GM13977 (cell line): ENCODE data around the gene SMG9.
"Not testable (repeated sequence)": the region's sequence is repeated elsewhere in the genome, so short reads cannot be mapped to it uniquely, and the experiment has no call there.

Source experiments
- DNase-seq: peaks from one replicate; pipeline ENCODE4 v3.0.0; 2012; ENCODE audit warnings: low spot score
- in situ Hi-C: fragments of 300-500 bp; cut with MboI; formaldehyde crosslinking; loops from one replicate; pipeline ENCODE4 v1.12.0; 2022; ENCODE audit warnings: low sequenced_read_pairs, low pct_unique_long_range_greater_than_20kb, mixed read lengths, inconsistent platforms; ENCODE audit not compliant: unreplicated experiment
- TF ChIP-seq, protein P1 (sequence below): IDR thresholded peaks from 2 replicates; pipeline ENCODE4 v1.5.1; 2012; ENCODE audit warnings: mild to moderate bottlenecking, control low read depth; ENCODE audit not compliant: insufficient read depth; ENCODE audit errors: extremely low read depth, missing control alignments

SMG9 gene

DNA sequence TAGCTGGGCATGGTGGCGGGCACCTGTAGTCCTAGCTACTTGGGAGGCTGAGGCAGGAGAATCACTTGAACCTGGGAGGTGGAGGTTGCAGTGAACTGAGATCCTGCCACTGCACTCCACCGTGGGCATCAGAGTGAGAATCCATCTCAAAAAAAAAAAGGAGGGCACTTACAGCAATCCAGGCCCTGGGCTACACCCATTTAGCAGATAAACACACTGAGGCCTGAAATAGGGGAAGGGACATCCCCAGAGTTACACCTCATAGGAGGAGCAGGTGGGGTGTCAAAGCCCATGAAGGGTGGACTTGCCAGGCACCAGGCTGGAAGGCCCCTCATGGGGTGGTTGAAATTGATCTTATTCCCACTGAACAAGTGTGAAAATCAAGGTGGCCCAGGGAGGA, 70.9 kb downstream of the SMG9 start:
- in situ Hi-C loops = no loop called here
- no peak for DNase-seq
- TF ChIP-seq, protein P1, sequence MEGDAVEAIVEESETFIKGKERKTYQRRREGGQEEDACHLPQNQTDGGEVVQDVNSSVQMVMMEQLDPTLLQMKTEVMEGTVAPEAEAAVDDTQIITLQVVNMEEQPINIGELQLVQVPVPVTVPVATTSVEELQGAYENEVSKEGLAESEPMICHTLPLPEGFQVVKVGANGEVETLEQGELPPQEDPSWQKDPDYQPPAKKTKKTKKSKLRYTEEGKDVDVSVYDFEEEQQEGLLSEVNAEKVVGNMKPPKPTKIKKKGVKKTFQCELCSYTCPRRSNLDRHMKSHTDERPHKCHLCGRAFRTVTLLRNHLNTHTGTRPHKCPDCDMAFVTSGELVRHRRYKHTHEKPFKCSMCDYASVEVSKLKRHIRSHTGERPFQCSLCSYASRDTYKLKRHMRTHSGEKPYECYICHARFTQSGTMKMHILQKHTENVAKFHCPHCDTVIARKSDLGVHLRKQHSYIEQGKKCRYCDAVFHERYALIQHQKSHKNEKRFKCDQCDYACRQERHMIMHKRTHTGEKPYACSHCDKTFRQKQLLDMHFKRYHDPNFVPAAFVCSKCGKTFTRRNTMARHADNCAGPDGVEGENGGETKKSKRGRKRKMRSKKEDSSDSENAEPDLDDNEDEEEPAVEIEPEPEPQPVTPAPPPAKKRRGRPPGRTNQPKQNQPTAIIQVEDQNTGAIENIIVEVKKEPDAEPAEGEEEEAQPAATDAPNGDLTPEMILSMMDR = no peak

DNA sequence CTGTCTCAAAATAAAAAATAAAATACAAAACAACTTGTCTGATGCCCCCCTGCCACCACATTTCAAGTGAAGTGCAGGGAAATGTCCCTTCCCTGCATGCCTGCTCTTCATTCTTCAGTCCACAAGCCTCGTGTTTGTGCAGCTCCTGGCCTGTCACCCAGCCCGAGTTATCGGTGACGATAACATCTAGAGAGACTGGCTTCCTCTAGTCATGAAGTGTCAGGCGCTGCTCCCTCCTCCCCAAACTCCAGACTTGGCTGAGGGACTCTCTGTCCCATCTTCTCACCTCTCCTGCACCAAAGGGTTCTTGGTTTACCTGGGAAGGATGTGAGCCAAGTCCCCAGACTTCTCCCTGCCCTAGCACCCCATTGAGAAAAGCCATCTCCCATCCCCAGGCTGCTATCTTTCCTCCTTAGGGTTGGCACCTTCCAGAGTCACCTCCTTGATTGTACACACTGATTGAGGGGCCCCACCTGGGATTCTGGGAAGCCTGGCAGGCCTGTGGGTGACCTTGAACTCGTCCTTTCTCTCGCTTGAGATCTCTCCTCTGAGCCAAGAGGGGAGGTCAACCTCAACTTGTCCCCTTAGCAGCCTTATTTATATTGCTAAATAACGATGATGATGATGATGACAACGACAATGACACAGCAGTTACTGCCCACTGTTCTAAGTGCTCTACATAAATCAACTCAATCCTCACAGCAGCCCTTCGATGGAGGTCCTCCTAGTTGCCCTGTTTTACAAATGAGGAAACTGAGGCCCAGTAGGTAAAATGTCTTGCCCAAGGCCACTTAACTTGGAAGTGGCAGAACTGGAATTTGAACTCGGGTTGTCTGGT, 71.7 kb downstream of the SMG9 start:
- TF ChIP-seq, protein P1 = no peak
- in situ Hi-C loops = no loop called here
- no peak for DNase-seq

DNA sequence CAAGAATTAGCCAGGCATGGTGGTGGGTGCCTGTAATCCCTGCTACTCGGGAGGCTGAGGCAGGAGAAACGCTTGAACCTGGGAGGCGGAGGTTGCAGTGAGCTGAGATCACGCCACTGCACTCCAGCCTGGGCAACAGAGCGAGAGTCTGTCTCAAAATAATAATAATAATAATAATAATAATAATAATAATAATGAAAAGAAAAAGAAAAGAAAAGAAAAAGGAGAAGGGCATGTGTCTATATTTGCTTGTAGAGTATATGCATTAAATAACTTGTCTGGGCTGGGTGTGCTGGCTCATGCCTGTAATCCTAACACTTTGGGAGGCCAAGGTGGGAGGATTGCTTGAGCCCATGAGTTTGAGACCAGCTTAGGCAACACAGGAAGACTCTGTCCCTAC, 72.5 kb downstream of the SMG9 start:
- in situ Hi-C loops, DNase-seq: not testable (repeated sequence)

DNA sequence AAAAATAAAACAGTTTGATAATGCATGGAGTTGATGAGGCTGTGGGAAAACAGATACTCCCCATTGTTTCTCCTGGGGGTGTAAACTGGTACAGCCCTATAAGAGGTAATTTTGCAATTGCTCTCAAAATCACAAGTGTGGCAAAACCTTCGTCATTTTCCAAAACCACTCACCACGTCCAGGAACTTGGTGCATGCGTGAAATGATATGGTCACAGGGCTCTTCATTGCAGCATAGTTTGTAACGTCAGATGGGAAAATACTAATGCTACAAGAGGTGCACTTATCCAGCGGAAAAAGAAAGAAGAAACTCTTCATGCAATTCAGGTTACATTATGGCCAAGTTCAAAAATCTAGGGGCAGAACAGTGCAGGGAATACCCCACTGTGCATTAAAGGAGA, 72.9 kb downstream of the SMG9 start:
- TF ChIP-seq, protein P1 = no peak
- DNase-seq = no peak
- in situ Hi-C loops = no loop called here

DNA sequence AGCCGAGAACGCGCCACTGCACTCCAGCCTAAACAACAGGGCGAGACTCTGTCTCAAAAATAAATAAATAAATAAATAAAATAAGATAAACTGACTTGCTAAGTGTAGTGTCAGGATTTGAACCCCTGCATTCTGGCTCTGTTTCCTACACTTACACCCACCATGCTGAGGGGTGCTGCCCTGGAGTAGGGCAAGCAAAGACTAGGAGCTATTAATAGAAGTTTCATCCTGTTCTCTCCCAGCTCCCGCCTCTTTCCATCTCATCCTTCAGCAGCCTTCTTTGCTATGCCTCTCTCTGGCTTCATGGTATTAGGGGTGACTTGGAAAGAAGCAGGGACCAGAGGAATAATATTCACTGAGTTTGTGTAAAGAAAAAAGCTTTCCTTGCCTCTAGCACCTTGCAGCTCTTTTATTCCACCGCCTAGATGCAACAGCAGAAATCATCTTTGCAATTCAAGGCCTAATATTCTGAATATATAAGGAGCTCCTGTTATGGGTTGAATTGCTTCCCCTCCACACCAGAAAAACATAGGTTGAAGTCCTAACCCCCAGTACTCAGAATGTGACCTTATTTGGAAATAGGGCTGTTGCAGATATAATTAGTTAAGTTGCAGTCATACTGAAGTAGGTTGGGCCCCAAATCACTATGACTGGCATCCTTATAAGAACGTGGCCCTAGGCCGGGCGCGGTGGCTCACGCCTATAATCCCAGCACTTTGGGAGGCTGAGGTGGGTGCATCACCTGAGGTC, 76.1 kb downstream of the SMG9 start:
- in situ Hi-C loops = no loop called here
- no peak for DNase-seq
- TF ChIP-seq, protein P1 = no peak
